RWPE1 (cell line): ENCODE results near the gene CDK5R2.

Experiments
- CTCF ChIA-PET: fragments of 350-600 bp; sonication (Branson Sonifier 250); formaldehyde crosslinking; extraction: SDS; loops from one replicate; lab custom pipeline; 2021; lab: Yijun Ruan, JAX
- POLR2A ChIA-PET: fragments of 400-600 bp; formaldehyde crosslinking; extraction: SDS; loops from one replicate; lab custom pipeline; 2020; ENCODE audit warnings: antibody characterized with exemption; ENCODE audit not compliant: low non-redundant PET; lab: Yijun Ruan, JAX
- DNase-seq: peaks from one replicate; pipeline ENCODE4 v3.0.0; 2012; ENCODE audit warnings: low spot score
- H3K27ac ChIP-seq: fragments of 450-650 bp; 2 replicates; pipeline ENCODE4 v1.5.1; 2017
- CTCF ChIP-seq: fragments of 450-650 bp; conservative IDR thresholded peaks from 2 replicates; pipeline ENCODE4 v1.5.1; 2017; ENCODE audit warnings: low read depth, mild to moderate bottlenecking

Gene CDK5R2

DNA sequence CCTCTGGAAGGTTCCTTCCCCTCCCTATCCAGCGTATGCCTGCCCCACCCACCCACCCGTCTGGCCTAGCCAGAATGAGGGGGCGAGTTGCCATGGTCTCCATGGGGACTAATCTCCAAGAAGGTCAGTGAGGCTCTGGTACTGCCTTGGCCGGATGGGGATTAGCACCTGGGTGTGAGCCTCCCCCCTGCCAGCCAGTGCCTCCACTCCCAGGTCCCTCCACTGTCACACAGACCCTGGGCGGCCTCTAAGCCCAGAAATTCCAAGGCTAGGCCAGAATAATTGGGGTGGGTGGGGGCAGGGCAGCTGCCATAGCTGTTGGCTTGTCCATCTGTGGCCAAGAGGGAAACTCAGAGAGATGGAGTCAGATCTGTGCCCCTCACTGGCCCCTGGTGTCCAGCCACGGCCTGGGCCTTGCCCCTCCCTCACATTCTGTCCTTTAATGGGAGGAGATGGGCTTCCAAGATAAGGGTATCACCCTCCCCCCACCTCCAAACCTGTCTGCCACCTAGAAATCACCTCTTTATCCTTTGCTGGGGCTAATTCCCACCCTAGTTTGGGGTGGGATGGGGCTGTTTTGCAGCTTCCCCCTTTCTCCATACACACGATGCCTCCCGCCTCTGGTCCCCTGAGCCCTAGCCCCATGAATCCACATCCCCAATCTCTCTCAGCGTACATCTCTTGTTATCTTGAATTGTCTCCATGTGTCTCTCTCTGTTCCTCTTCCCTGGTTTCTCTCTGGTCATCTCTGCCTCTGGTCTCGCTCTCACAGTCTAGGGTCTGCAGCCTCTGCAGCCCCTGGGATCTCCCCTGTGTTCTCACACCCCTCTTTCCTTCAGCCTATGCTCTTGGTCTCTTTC lies 39.8 kb downstream of the CDK5R2 start:
- no peak for DNase-seq
- no peak for TF ChIP-seq CTCF
- CTCF ChIA-PET = interaction anchor here (1.0 to 1.5 kb wide), 3 partner anchors 19 to 156 kb away, joined by 3 to 5 read pairs (median 4); no protein-coding TSS in a partner anchor
- POLR2A ChIA-PET = no interaction called here
- H3K27ac ChIP-seq = no peak overlapping the region

DNA sequence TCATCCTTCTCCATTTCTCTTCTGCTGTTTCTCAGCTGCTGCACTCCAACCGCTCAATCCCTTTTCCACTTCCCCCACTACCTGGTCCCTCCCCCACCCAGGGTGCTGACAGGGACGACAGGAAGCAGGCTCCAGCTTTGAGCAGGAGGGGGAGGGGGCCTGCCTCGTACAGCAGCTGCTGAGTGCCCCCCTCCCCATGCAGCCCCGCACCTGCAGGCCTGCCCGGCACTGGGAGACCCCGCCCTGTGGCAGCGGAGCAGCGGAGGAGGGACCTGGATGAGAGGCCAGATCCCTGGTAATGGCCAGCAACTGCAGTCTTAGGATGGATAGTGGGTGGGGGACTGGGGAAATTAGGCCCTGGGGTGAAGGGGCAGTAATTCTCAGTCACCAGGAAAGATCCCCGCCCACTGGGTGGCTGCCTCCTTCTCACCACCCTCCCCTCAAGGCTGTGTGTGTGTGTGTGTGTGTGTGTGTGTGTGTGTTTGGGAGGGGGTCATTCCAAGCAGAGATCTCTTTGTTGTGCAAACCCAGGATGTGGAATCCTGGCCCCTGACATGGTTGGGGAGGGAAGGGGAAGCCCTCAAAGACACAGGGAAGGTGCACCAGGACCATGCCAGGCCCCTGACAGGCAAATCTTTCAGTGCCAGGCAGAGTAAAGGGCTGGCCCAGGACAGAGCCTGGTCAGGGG lies 40.6 kb downstream of the CDK5R2 start:
- no peak for DNase-seq
- ChIA-PET POLR2A (no interaction called here), CTCF (interaction anchor here (0.7 kb wide), 1 partner anchor 10 kb away, joined by 3 read pairs; no protein-coding TSS in a partner anchor)
- no peak for TF ChIP-seq CTCF
- no peak overlapping the region for H3K27ac ChIP-seq

- TF ChIP-seq CTCF = no peak
- ChIA-PET POLR2A (no interaction called here), CTCF (interaction anchor here (0.7 to 0.8 kb wide), 2 partner anchors 10 to 21 kb away, joined by 3 read pairs; no protein-coding TSS in a partner anchor)
- no peak overlapping the region for H3K27ac ChIP-seq
- DNase-seq = no peak
Observed at GRCh38 chr2:219000569-219000960, 41.1 kb downstream of the CDK5R2 start.

DNA sequence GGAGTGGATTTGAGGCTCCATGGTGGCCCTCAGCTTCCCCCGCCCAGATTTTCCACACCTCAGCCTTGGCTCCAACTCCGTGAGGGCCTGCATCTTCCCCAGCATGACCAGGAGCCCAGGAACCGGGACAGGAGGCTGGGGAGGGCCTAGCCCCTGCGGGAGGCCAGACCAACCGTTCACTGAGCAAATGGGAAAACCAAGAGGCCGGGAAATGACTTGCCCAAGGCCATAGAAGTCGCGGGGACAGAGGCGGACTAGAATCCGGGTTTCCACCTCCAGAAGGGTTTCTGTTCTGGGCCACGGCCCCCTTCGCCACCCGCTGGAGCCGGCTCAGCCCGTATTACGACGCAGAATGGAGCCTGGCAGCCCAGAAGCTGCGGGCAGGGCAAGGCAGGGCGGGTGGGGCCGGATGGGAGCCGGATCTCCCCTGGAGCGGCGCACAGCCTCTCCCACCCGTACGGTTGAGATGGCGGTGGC lies 41.7 kb downstream of the CDK5R2 start:
- no peak for TF ChIP-seq CTCF
- no peak for DNase-seq
- POLR2A ChIA-PET = no interaction called here
- CTCF ChIA-PET = interaction anchor here (0.6 to 1.9 kb wide), 6 partner anchors 9 to 125 kb away, joined by 3 to 21 read pairs (median 5); no protein-coding TSS in a partner anchor
- H3K27ac ChIP-seq = no peak overlapping the region

- peak; percentile 65 for DNase-seq
- TF ChIP-seq CTCF = no peak
- CTCF ChIA-PET = interaction anchor here (0.6 to 1.9 kb wide), 24 partner anchors 7 to 478 kb away, joined by 3 to 21 read pairs (median 3); no protein-coding TSS in a partner anchor
- no peak overlapping the region for H3K27ac ChIP-seq
- POLR2A ChIA-PET = interaction anchor here (0.6 kb wide), 1 partner anchor 333 kb away, joined by 4 read pairs; no protein-coding TSS in a partner anchor
Observed at GRCh38 chr2:219001577-219002394, 42.3 kb downstream of the CDK5R2 start.
